Inferior parietal cortex (tissue), 1 donor: ENCODE measurements around the gene CHST11.

Source experiments
- DNase-seq: peaks from one replicate; pipeline ENCODE4 v3.0.0-alpha.2; 2016; ENCODE audit errors: extremely low spot score

The CHST11 gene

GRCh38 chr12:104582739-104583138 is 126.0 kb downstream of the CHST11 start:
- DNase-seq, result no peak

GRCh38 chr12:104583301-104583700 is 126.6 kb downstream of the CHST11 start:
- no peak for DNase-seq

GRCh38 chr12:104585448-104586055 is 128.8 kb downstream of the CHST11 start:
- no peak for DNase-seq

- DNase-seq, result no peak
Measured at GRCh38 chr12:104586351-104586919, 129.7 kb downstream of the CHST11 start.

- DNase-seq, result no peak
Measured at GRCh38 chr12:104588047-104588920, 131.5 kb downstream of the CHST11 start.

- DNase-seq, result no peak
Measured at GRCh38 chr12:104588921-104589590, 132.3 kb downstream of the CHST11 start.

GRCh38 chr12:104590022-104590421 is 133.3 kb downstream of the CHST11 start:
- DNase-seq, result no peak

GRCh38 chr12:104591257-104591885 is 134.6 kb downstream of the CHST11 start:
- DNase-seq, result no peak

- no peak for DNase-seq
Measured at GRCh38 chr12:104593482-104593881, 136.7 kb downstream of the CHST11 start.

- DNase-seq, result no peak
Measured at GRCh38 chr12:104596134-104596799, 139.5 kb downstream of the CHST11 start.

GRCh38 chr12:104596898-104597843 is 140.4 kb downstream of the CHST11 start:
- DNase-seq, result no peak

- no peak for DNase-seq
Measured at GRCh38 chr12:104598342-104599271, 141.9 kb downstream of the CHST11 start.

- DNase-seq, result no peak
Measured at GRCh38 chr12:104599272-104600035, 142.7 kb downstream of the CHST11 start.

GRCh38 chr12:104600036-104600712 is 143.4 kb downstream of the CHST11 start:
- DNase-seq, result no peak

GRCh38 chr12:104600790-104601739 is 144.3 kb downstream of the CHST11 start:
- DNase-seq, result no peak

GRCh38 chr12:104602406-104602805 is 145.7 kb downstream of the CHST11 start:
- DNase-seq, result no peak
